Esophagus muscularis mucosa (tissue), 4 donors: ENCODE measurements around the gene ANKRD50. TPM values are rescaled to one million over a fixed set of nuclear protein-coding genes. Genes with fewer than 3 reads are reported as not detected.
A peak's percentile ranks its signal among the peaks of the same experiment; 100 is the strongest.

Experiments
- DNase-seq: peaks from one replicate; pipeline ENCODE4 v3.0.0-alpha.2; 2017; ENCODE audit errors: extremely low spot score
- H3K27ac ChIP-seq, 4 donors: fragments of 200-600 bp; sonication (generic); replicated peaks in 1 of 4; 1 replicate in 3 of 4; 2 replicates in 1 of 4; pipeline ENCODE4 v1.5.1; 2016 to 2019; ENCODE audit warnings: mild to moderate bottlenecking in 1 of 4
- H3K27me3 ChIP-seq, 4 donors: fragments of 200-600 bp; sonication (generic); one replicate each; pipeline versions ENCODE4 v1.5.1 to v1.6.0; 2016 to 2019
- H3K36me3 ChIP-seq, 4 donors: fragments of 200-600 bp; sonication (generic); one replicate each; pipeline ENCODE4 v1.5.1; 2016 to 2019
- H3K4me1 ChIP-seq, 4 donors: fragments of 200-600 bp; sonication (generic); one replicate each; pipeline ENCODE4 v1.5.1; 2016 to 2019
- H3K4me3 ChIP-seq, 4 donors: fragments of 200-600 bp; sonication (generic); 1 replicate in 2 of 4; 2 replicates in 2 of 4; pipeline ENCODE4 v1.5.1; 2016 to 2019; ENCODE audit warnings: mild to moderate bottlenecking in 4 of 4, moderate library complexity in 1 of 4
- H3K9me3 ChIP-seq, 4 donors: fragments of 200-600 bp; sonication (generic); 1 replicate in 3 of 4; 2 replicates in 1 of 4; pipeline ENCODE4 v1.5.1; 2016 to 2019
- EP300 ChIP-seq: sonication (generic); formaldehyde crosslinking; IDR thresholded peaks from one replicate; pipeline ENCODE4 v1.6.1; 2017; ENCODE audit warnings: antibody characterized with exemption
- POLR2A ChIP-seq: fragments of 450-650 bp; IDR thresholded peaks from one replicate; pipeline ENCODE4 v1.6.1; 2017; ENCODE audit warnings: antibody characterized with exemption, moderate library complexity, mild to moderate bottlenecking, low read depth
- POLR2AphosphoS5 ChIP-seq, 2 donors: sonication (generic); formaldehyde crosslinking; IDR thresholded peaks; one replicate each; pipeline ENCODE4 v1.6.1; 2017; ENCODE audit warnings: antibody characterized with exemption in 2 of 2
- WGBS: methylation state at CpG from one replicate; pipeline ENCODE4 v1.1.5; 2018; 5-methylcytosine and 5-hydroxymethylcytosine counted together
- intact Hi-C: fragments of 100-400 bp; cut with DNase I; formaldehyde crosslinking; loops from one replicate; pipeline ENCODE4 v1.15.1; 2023
- total RNA-seq, 4 donors: library from RNA; depleted of rRNA; stranded (reverse); fragments of >200 nt; gene quantifications; one replicate each; pipeline versions ENCODE4 v1.1.0 to v1.2.1, GENCODE V29; 2016
- TF ChIP-seq, protein P1 (sequence below), 3 experiments: fragments of 200-600 bp in 2 of 3; fragments of 450-650 bp in 1 of 3; sonication (generic) in 2 of 3; IDR thresholded peaks; one replicate each; pipeline ENCODE4 v1.5.1; 2017 to 2019; ENCODE audit warnings: antibody characterized with exemption in 3 of 3, mild to moderate bottlenecking in 2 of 3, moderate library complexity in 1 of 3

ANKRD50 gene
- total RNA-seq, 4 donors from 2014 or later, result 13.4 to 21.5 (median 18.4) TPM

DNA sequence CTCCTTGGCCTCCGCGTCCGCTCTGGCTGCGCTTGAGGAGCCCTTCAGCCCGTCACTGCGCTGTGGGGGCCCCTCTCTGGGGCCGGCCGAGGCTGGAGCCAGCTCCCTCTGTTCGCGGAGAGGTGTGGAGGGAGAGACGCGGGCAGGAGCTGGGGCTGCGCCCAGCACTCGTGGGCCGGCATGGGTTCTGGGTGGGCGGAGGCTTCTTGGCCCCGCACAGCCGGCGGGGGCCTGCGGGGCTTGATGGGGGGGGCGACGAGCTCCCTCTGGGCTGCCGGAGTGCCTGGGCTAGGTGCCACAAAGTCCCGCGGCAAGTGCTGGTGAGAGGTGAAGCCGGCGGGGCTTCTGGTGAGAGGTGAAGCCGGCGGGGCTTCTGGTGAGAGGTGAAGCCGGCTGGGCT lies 61.9 kb downstream of the ANKRD50 start:
- no peaks in the 10 kb centered on the region for H3K27me3 ChIP-seq
- peak; percentile 34 for DNase-seq
- H3K9me3 ChIP-seq, result no peaks in the 10 kb centered on the region
- intact Hi-C loops, result no loop called here
- WGBS, result 93% methylated on average over 22 of the region's 30 CpGs
- no peak overlapping the region for H3K27ac ChIP-seq
- TF ChIP-seq POLR2AphosphoS5 (IDR thresholded peaks at IDR 0.05), result no peak
- TF ChIP-seq EP300, result no peak
- no peak for TF ChIP-seq POLR2A
- TF ChIP-seq, protein P1, sequence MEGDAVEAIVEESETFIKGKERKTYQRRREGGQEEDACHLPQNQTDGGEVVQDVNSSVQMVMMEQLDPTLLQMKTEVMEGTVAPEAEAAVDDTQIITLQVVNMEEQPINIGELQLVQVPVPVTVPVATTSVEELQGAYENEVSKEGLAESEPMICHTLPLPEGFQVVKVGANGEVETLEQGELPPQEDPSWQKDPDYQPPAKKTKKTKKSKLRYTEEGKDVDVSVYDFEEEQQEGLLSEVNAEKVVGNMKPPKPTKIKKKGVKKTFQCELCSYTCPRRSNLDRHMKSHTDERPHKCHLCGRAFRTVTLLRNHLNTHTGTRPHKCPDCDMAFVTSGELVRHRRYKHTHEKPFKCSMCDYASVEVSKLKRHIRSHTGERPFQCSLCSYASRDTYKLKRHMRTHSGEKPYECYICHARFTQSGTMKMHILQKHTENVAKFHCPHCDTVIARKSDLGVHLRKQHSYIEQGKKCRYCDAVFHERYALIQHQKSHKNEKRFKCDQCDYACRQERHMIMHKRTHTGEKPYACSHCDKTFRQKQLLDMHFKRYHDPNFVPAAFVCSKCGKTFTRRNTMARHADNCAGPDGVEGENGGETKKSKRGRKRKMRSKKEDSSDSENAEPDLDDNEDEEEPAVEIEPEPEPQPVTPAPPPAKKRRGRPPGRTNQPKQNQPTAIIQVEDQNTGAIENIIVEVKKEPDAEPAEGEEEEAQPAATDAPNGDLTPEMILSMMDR (IDR thresholded peaks at IDR 0.05), result no peak
- H3K4me1 ChIP-seq, result no peaks in the 10 kb centered on the region
- no peak overlapping the region for H3K4me3 ChIP-seq
- peaks cover 0 to 14% (median 2%) of the 10 kb centered on the region in 4 donors for H3K36me3 ChIP-seq

DNA sequence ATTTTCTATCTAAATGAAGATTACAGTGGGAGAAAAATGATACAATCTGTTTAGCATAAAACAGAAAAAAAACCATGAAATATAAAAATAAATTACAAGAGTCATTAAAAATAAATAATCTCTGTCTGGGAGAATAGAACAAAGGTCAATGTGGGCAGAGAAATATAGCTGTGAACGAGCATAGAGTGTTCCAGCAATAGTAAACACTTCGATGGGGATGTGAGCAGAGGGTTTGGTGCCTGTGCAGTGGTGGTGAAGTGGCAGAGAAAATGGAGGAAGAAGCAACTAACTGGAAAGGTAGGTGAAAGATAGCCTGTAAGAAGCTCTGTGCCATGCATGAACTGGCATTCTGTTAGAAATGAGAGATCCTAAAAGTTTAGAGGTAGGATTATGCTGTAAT lies 64.9 kb downstream of the ANKRD50 start:
- TF ChIP-seq POLR2A (no peak), EP300 (no peak)
- TF ChIP-seq, protein P1 (IDR thresholded peaks at IDR 0.05), result no peak
- Histone ChIP-seq H3K4me1 (no peaks in the 10 kb centered on the region), H3K36me3 (peaks cover 0 to 14% (median 2%) of the 10 kb centered on the region in 4 donors), H3K4me3 (no peak overlapping the region), H3K27me3 (no peaks in the 10 kb centered on the region), H3K9me3 (no peaks in the 10 kb centered on the region), H3K27ac (no peak overlapping the region)
- peak; percentile 24 for DNase-seq
- intact Hi-C loops, result no loop called here
- 52% methylated on average over 2 of the region's 2 CpGs for WGBS

DNA sequence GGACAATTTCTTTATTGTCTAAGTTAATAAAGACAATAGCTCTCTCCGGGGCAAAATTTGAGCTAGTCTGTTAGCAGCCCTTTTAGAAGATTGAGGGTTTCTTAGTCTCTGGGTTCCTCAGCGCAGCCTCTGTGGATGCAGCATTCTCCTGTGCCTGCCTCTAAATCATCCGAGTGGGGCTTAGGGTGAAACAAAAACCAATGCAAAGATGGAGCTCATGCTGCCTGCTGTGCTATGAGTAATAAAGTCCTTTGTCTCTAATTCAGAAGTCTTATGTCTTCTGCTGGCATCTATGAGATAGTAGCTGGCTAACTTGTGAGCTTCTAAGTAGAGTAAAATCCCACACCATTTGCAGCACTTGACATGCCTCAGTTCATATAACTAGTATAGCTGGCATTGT lies 67.9 kb downstream of the ANKRD50 start:
- TF ChIP-seq, protein P1 (IDR thresholded peaks at IDR 0.05), result no peak
- TF ChIP-seq POLR2A (no peak), POLR2AphosphoS5 (IDR thresholded peaks at IDR 0.05) (no peak), EP300 (no peak)
- no peaks in the 10 kb centered on the region for H3K36me3 ChIP-seq
- H3K4me1 ChIP-seq, result no peaks in the 10 kb centered on the region
- no peaks in the 10 kb centered on the region for H3K27me3 ChIP-seq
- 90% methylated on average over 3 of the region's 3 CpGs for WGBS
- no peak overlapping the region for H3K27ac ChIP-seq
- no peak for DNase-seq
- no peaks in the 10 kb centered on the region for H3K9me3 ChIP-seq
- intact Hi-C loops, result no loop called here
- no peak overlapping the region for H3K4me3 ChIP-seq

DNA sequence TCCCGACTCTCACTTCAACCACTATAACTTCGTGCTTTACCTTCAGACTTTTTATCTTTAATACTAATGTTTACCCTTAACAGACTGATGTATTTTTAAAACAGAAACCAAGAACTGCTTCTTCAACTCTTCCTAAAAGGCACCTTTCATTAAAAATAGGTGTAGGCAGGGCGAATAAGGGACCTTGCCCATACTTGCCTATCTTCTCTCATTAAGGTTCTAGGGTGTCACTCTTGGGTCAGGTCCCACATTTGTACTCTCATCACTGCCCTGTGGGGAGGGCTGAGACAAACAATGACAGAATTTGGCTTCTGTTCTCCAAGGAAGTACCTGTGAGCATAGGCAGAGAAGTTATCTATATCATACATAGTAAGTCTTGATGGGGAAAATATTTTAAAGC lies 69.7 kb downstream of the ANKRD50 start:
- Histone ChIP-seq H3K4me3 (no peak overlapping the region), H3K27ac (no peak overlapping the region), H3K36me3 (no peaks in the 10 kb centered on the region), H3K9me3 (no peaks in the 10 kb centered on the region), H3K27me3 (no peaks in the 10 kb centered on the region), H3K4me1 (no peaks in the 10 kb centered on the region)
- WGBS, result 89% methylated on average over 3 of the region's 3 CpGs
- intact Hi-C loops, result no loop called here
- TF ChIP-seq EP300 (no peak), POLR2AphosphoS5 (IDR thresholded peaks at IDR 0.05) (no peak), POLR2A (no peak)
- TF ChIP-seq, protein P1 (IDR thresholded peaks at IDR 0.05), result no peak
- DNase-seq, result no peak

DNA sequence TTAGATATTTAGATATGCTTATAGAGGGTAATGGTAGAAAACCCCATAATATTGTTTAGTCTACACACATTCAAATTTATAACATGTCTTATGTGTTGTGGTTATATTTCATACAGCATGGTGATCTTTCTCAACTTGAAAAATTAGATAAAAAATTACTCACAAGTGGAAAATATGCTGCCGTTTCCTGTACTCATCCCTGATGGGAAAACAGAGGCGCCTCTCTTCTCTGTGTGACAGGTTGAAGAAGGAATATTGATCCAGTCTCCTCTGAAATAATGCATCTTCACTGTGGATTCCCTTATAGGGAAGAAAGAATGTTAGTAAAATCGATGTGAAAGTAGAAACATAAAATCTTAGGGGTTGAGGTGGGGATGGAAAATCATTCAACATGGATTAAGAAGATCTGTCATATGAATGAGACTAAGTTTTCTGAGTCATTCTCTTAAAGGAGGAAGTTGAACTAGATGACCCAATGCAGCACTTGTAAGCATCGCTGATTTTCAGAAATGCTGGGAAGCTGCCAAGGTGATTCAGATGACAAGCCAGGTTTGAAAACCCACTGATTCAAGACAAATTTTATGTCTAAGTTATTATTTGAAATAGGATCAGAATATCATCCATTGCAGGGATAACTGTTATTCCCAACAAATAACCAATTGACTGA lies 70.7 kb downstream of the ANKRD50 start:
- no peaks in the 10 kb centered on the region for H3K27me3 ChIP-seq
- H3K27ac ChIP-seq, result no peak overlapping the region
- no peaks in the 10 kb centered on the region for H3K9me3 ChIP-seq
- WGBS, result 56% methylated on average over 4 of the region's 4 CpGs
- TF ChIP-seq EP300 (no peak), POLR2AphosphoS5 (IDR thresholded peaks at IDR 0.05) (no peak), POLR2A (no peak)
- TF ChIP-seq, protein P1 (IDR thresholded peaks at IDR 0.05), result no peak
- no peaks in the 10 kb centered on the region for H3K36me3 ChIP-seq
- no peak overlapping the region for H3K4me3 ChIP-seq
- intact Hi-C loops, result no loop called here
- H3K4me1 ChIP-seq, result no peaks in the 10 kb centered on the region
- no peak for DNase-seq
